HG02938 (cell line): ENCODE results near the gene YIPF4.
"Not testable (repeated sequence)": the region's sequence is repeated elsewhere in the genome, so short reads cannot be mapped to it uniquely, and the experiment has no call there.

Experiments
- ATAC-seq: cut with Tn5 transposase; IDR thresholded peaks from one replicate; pipeline ENCODE4 v1.9.1; 2021; ENCODE audit warnings: mild to moderate bottlenecking, moderate library complexity; ENCODE audit not compliant: unreplicated experiment

The YIPF4 gene

DNA sequence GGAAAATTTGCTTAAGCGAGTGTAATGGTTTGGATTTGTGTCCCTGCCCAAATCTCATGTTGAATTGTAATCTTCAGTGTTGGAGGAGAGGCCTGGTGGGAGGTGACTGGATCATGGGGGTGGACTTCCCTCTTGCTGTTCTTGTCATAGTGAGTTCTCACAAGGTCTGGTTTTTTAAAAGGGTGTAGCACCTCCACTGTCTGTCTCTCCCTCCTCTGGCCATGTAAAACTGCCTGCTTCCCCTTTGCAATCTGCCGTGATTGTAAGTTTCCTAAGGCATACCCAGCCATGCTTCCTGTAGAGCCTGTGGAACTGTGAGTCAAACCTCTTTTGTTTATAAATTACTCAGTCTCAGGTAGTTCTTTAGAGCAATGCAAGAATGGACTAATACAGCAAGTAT is 6.6 kb downstream of the YIPF4 start:
- no peak for ATAC-seq

DNA sequence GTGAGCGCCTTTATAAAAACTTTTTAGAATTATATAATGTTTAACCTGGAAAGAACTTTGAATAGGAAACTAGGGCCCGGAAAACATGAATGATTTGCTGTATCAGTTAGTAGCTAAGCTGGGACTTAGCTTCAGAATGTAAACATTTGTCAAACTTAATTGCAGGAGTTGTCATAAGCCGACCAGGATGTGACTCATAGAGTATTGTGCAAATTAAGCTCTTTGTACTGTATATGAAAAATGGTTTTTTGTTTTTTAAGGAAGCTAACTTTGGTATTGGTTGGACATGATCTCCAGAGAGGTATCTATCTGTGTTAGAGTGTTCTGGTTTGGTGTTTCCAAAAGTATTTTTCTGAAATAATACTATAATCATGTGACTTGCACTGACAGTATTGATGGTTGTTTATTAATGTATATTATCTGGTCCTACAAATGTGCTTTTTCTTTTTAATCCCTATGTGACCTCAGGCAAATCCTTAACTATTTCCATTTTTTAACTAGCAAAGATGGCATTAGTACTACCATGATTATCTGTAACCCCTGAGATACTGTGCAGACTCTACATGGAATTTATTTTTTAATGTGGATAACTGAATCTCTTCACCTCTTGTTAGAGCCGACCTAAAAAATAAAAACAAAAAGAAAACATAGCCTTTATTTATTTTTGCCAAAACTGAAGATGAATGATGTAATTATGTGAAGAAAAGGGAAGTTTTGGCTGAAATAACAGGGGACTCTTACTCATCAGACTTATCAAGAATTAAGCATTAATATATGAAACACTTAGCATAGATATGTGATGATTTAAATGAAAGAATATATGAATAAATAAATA is 11.7 kb downstream of the YIPF4 start:
- ATAC-seq, result no peak

DNA sequence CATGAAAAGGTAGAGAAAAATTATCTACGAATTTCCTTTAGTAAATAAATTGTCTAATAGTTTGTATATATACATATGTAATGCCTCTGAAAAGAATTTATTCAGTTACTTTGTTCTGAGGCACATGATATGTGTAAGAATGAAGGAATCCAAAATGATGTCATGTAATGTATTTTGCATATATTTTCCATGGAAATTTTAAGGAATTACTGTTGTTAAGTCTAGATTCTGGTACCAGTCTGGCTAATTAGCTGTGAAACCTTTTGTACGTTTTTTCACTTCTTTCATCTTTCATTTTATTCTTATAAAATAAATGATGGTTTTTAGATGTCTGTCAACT is 12.3 kb downstream of the YIPF4 start:
- no peak for ATAC-seq

DNA sequence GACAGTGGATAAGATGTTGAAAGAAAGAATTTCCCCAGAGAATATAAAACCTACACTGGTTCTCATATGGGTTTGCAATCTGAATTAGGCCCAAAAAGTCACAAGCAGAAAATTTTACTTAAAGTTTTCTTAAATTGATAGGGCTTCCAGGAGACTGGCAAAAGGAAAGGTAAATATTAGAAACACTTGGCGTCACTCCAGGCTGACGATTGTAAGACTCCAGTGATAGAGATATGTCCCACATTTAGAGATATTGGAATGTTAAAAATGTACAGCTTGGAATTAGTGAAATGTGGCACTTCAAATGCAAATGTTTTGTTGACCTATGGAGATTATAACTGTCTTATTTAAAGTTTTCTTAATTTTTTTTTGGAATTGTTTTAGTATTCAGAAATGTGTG is 14.0 kb downstream of the YIPF4 start:
- ATAC-seq, result no peak

DNA sequence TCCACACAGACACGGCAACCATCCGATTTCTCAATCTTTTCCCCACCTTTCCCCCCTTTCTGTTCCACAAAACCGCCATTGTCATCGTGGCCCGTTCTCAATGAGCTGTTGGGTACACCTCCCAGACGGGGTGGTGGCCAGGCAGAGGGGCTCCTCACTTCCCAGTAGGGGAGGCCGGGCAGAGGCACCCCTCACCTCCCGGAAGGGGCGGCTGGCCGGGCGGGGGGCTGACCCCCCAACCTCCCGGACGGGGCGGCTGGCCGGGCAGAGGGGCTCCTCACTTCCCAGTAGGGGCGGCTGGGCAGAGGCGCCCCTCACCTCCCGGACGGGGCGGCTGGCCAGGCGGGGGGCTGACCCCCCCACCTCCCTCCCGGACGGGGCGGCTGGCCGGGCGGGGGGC is 15.8 kb downstream of the YIPF4 start:
- not testable (repeated sequence) for ATAC-seq

DNA sequence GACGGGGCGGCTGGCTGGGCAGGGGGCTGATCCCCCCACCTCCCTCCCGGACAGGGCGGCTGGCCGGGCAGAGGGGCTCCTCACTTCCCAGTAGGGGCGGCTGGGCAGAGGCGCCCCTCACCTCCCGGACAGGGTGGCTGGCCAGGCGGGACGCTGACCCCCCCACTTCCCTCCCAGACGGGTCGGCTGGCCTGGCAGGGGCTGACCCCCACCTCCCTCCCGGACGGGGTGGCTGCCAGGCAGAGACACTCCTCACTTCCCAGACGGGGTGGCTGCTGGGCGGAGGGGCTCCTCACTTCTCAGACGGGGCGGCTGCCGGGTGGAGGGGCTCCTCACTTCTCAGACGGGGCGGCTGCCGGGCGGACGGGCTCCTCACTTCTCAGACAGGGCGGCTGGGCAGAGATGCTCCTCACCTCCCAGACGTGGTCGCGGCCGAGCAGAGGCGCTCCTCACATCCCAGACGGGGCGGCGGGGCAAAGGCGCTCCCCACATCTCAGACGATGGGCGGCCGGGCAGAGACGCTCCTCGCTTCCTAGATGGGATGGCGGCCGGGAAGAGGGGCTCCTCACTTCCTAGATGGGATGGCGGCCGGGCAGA is 16.4 kb downstream of the YIPF4 start:
- ATAC-seq, result not testable (repeated sequence)

DNA sequence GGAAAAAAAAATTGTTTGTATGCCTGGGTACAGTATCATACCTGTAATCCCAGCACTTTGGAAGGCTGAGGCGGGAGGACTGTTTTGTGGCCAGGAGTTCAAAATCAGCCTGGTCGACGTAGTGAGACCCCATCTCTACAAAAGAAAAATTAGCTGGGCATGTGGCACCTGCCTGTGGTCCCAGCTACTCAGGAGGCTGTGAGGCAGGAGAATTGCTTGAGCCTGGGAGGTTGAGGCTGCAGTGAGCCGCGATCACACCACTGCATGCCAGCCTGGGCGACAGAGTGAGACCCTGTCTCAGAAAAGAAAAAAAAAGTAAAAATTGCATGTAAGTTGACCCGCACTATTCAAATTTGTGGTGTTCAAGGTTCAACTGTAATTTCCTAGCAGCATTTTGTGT is 32.9 kb downstream of the YIPF4 start:
- no peak for ATAC-seq

DNA sequence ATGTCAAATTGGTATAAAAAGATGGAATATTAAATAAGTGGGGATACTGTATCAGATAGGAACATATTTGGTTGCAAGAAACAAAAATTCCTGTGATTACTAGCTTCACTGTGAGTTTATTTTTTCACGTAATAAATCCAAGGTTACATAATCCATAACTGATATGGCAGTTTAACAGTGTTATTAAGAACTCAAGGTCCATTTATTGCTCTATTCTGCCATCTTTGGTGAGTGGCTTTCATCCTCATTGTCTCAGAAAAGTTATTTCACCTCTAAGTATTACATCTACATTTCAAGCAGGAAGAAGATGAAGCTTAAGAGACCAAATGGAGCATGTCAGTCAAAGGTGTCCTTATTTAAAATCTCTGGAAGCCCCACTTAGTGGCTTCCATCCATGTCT is 37.2 kb downstream of the YIPF4 start:
- no peak for ATAC-seq

DNA sequence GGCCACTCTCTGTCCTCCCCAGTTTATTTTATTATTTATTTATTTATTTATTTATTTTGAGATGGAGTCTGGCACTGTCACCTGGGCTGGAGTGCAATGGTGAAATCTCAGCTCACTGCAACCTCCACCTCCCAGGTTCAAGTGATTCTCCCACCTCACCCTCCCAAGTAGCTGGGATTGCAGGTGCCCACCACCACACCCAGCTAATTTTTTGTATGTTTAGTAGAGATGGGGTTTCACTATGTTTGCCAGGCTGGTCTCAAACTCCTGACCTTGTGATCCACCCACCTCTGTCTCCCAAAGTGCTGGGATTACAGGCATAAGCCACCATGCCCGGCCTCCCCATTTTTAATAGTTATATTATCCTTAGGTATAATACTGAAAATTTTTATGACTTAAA is 51.0 kb downstream of the YIPF4 start:
- ATAC-seq, result not testable (repeated sequence)

DNA sequence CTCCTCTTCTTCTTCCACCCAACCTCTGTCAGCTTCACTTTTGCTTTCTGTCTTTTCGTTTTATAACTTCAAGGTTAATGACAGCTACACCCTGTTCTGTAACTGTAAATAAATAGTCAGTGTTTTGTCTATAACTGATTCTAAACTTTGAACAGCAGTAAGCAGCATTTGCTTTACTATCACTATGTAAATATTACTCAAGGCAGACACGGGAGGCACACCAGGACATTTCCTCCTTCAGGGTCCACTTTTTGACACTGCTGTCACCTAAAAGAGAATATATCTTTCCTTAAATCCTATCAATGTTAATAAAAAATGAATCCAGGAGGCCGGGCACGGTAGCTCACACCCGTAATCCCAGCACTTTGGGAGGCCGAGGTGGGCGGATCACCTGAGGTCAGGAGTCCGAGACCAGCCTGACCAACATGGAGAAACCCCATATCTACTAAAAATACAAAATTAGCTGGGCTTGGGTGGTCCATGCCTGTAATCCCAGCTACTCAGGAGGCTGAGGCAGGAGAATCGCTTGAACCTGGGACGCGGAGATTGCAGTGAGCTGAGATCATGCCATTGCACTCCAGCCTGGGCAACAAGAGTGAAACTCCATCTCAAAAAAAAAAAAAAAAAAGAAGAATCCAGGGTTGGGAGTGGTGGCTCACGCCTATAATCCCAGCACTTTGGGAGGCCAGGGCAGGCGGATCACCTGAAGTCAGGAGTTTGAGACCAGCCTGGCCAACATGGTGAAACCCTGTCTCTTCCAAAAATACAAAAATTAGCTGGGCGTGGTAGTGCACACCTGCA is 51.7 kb downstream of the YIPF4 start:
- not testable (repeated sequence) for ATAC-seq

DNA sequence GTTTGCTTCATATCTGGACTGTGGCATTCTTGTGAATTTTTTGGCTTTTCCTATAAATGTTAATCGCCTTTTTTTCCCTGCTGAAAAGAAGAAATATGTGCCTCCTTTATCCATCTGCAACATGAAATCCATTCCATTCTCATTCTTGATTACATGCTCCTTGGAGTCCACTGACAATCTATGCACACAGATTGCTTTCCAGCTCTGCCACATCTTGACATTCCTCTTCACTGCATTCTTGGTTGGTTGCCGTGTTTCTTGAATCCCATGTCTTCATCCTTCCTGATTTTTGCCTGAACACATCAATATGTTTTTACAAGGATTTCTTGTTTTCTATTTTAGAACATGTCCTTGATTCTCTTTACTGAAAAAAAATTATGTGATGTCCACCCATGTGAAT is 52.4 kb downstream of the YIPF4 start:
- no peak for ATAC-seq

DNA sequence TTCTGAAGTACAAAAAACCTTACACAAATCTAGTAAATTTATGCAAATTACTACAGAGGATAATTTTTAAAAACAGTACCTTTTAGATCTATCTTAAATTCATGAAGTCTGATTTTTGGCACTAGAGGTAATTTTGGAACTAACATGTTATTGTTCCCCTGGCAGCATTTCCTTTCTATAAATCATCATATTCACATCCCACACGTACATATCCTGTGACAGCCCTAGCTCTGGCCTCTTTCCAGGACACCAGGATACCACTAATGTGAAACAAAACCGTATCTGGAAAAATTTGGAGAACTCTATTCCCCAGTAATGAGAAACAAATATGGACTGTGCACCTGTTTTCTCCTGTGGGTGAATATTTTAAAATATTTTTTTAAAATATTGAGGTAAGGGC is 65.1 kb downstream of the YIPF4 start:
- no peak for ATAC-seq

DNA sequence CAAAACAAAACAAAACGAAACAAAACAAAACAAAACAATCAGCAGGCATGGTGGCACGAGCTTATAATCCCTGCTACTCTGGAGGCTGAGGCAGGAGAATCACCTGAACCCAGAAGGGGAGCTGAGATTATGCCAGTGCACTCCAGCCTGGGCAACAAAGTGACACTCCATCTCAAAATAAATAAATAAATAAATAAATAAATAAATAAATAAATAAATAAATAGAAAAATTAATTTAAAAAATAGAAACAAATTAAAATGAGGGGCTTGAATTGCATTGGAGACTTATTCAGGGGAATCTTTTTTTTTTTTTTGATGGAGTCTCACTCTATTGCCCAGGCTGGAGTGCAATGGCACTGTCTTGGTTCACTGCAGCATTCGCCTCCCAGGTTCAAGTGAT is 73.1 kb downstream of the YIPF4 start:
- ATAC-seq, result not testable (repeated sequence)

DNA sequence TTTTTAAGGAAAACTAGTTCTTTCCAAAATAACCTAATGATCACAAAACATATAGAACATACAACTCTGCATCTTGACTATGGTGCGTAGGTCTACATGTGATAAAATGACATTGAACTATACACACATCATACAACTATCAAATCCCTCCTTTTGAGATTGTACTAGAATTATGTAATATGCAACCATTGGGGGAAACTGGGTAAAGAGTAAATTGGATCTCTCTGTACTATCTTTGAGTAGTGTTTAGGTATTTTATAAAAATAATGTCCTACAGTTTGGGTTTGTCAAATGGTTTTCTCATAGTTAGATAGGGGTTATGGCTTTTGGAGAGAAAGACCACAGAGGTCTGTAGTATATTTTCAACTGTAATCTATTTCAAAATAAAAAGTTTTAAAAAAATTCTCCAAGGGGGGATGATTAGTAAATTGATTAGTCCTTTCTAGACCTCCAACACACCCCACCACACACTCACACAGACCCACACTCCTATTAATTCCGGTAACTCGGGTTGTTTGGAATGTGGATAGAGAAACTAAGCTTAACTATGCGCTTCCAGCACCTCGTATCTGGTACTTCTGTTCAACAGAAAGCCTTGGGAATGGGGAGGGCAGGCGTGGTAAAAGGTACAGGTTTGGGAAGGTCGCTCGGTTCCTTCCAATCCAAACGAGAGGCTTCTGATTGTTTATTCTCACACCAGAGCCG is 78.4 kb downstream of the YIPF4 start:
- no peak for ATAC-seq

DNA sequence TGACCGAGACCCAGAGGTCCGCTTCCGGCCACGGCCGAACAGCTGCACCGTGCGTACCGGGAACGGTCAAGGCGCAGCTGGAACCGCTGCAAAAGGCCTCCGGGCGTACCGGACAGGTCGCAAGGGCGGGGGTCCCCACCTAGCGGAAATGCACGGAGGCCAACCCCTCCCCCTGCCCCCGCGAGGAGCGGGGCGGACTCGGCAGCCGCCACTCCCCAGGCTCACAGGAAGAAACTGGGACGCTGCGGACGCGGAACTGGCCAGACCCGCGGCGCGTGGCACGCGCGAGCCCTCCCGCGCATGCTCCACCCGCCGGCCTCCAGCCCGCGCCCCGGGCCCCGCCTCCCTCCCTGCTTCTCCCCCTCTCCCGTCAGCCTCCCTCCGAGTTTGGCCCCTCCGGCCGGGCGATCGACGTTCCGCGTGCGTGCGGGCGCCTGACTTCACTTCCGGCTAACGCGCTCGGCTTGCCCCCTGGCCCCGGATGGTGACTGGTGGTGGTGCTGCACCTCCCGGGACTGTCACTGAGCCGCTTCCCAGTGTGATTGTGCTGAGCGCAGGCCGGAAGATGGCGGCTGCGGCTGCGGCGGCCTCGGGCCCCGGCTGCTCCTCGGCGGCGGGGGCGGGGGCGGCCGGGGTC is 79.1 kb downstream of the YIPF4 start, which contains the start of gene BIRC6:
TSS of gene BIRC6 (plus strand) at position 343 of the 637 bp plus-strand sequence. CDS start at position 482, 139 bp downstream.
- peak; percentile 86 for ATAC-seq

DNA sequence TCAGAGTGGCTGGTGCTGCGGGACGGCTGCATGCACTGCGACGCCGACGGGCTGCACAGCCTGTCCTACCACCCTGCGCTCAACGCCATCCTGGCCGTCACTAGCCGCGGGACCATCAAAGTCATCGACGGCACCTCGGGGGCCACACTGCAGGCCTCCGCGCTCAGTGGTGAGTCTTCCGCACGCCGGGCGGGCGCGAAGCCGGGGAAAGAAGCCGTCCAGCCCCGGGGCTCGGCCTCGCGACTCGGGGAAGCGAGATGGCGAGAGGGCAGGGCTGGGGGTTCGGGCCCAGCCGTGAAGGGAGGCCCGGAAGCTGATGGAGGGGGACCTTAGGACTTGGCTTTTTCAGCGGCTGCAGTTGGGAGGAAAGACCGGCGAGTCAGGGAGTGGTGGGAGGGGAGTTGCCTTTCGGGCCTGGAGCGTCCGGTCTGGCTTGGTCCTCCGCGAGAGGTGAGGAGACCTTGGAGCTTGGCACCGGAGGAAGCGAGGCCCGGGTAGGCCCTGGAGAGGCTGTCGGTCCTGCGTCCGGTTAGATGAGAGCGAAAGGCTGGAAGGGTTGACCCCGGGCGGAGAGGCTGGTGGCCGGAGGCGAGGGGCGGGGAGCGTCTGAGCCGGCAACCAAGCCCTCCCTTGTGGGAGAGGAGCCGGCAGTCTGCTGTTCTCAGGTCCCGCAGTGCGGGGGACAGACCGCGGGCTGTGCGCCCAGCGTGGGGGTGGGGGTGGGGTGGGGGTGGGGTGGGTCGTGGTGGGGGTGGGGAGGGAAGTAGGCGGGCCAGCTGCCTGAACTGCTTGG is 79.8 kb downstream of the YIPF4 start:
- ATAC-seq, result peak; percentile 6

DNA sequence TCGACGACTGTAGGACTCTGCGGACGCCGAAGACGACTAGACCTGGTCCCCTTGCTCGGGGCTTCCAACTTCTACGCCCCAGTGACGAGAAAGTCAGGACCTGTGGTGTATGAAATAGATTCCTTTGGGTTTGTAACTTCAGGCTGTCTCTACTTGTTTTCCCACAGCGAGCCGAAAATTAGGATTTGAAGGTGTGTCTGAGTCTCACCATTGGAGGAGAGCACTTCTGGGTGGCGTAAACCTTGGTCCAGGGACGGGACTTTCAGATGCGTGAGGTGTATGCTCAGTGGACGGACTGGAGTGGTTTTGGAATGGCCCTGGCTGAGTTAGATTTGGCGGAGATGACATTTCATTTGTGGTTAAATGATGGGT is 80.4 kb downstream of the YIPF4 start:
- no peak for ATAC-seq

DNA sequence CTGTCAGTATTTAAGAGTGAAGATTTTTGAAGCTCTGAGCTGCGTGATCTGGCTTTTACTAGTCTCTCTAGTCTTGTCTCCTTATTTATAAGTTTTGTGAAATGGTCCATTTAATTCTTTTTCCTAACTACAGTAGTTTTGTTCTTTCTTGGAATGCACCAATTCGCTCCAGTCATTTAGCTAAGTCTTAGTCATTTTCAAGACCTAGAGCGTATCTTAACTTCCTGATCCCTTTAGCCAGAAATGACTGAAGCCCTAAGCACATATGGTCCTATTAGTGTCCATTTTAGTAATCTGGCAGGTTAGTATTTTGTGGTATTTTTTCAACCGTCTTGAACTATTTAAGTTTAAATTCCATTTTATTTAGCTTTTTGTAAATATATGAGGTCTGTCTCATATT is 82.7 kb downstream of the YIPF4 start:
- ATAC-seq, result no peak

DNA sequence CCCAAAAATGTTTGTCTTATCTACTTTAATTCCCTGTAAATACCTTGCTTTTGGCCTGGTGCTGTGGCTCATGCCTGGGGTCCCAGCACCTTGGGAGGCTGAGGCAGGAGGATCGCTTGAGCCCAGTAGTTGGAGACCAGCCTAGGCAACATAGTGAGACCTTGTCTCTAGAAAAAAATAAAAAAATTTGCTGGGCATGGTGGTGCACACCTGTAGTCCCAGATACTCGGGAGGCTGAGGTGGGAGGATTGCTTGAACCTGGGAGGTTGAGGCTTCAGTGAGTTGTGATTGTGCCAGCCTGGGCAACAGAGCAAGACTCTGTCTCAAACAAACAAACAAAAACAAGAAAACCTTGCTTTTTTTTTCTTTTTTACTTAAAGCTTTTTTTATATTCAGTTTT is 85.3 kb downstream of the YIPF4 start:
- not testable (repeated sequence) for ATAC-seq

DNA sequence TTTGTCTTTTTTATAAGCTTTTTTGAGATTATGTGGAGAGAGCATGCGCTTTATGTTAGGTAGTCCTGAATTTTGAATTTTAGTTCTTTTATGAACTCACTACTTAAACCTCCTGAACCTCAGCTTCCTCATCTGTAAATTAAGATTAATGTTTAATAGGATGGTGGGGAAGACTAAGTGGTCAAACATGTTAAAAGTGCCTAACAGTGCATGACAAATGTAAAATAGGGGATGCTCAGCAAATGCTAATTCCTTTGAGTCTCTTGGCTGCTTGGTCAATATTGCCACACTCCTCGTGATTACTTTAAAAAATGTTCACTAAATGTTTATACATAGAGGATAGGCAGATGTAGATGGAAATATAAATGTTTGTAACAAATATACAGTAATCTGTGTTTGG is 85.9 kb downstream of the YIPF4 start:
- peak; percentile 67 for ATAC-seq
